Liver (tissue), 9 donors: Measurements from ENCODE around the gene RNF38. TPM values are rescaled to one million over a fixed set of nuclear protein-coding genes. Genes with fewer than 3 reads are reported as not detected.
"Not testable (repeated sequence)": the region's sequence is repeated elsewhere in the genome, so short reads cannot be mapped to it uniquely, and the experiment has no call there.

Source experiments
- DNase-seq: peaks from one replicate; pipeline ENCODE4 v3.0.0-alpha.2; 2017; ENCODE audit warnings: low spot score
- H3K27ac ChIP-seq, 2 donors: one replicate each; pipeline ENCODE4 v1.7.0; 2013; ENCODE audit warnings: inconsistent platforms in 2 of 2, low read length in 2 of 2, control low read depth in 1 of 2, low read depth in 1 of 2, mild to moderate bottlenecking in 1 of 2
- H3K27me3 ChIP-seq, 4 donors: one replicate each; pipeline versions ENCODE4 v1.6.1 to v1.7.0; 2013; ENCODE audit warnings: low read length in 3 of 4, inconsistent platforms in 1 of 4, mild to moderate bottlenecking in 1 of 4, moderate library complexity in 1 of 4; ENCODE audit not compliant: control insufficient read depth in 4 of 4, insufficient read depth in 4 of 4
- H3K36me3 ChIP-seq, 4 donors: one replicate each; pipeline versions ENCODE4 v1.6.1 to v1.7.0; 2013; ENCODE audit warnings: low read length in 3 of 4, mild to moderate bottlenecking in 3 of 4, low read depth in 1 of 4, moderate library complexity in 1 of 4; ENCODE audit not compliant: control insufficient read depth in 4 of 4, insufficient read depth in 3 of 4
- H3K4me1 ChIP-seq, 4 donors: one replicate each; pipeline versions ENCODE4 v1.6.1 to v1.7.0; 2013; ENCODE audit warnings: low read length in 3 of 4, mild to moderate bottlenecking in 3 of 4, moderate library complexity in 1 of 4; ENCODE audit not compliant: control insufficient read depth in 4 of 4, insufficient read depth in 4 of 4
- H3K4me3 ChIP-seq, 3 donors: one replicate each; pipeline versions ENCODE4 v1.6.1 to v1.7.0; 2013; ENCODE audit warnings: low read length in 3 of 3, control low read depth in 1 of 3, low read depth in 1 of 3, mild to moderate bottlenecking in 1 of 3
- H3K9ac ChIP-seq, 2 donors: one replicate each; pipeline ENCODE4 v1.7.0; 2013; ENCODE audit warnings: low read length in 2 of 2, mild to moderate bottlenecking in 2 of 2, moderate library complexity in 2 of 2, control low read depth in 1 of 2, low read depth in 1 of 2
- H3K9me3 ChIP-seq, 4 donors: one replicate each; pipeline versions ENCODE4 v1.6.1 to v1.7.0; 2013; ENCODE audit warnings: low read length in 3 of 4; ENCODE audit not compliant: control insufficient read depth in 4 of 4
- EGR1 ChIP-seq, 2 donors: IDR thresholded peaks; 2 replicates each; pipeline ENCODE4 v1.6.1; 2016 to 2018; ENCODE audit warnings: antibody characterized with exemption in 2 of 2, low read depth in 2 of 2
- FOXA1 ChIP-seq: IDR thresholded peaks from 2 replicates; pipeline ENCODE4 v1.6.1; 2016; ENCODE audit warnings: antibody characterized with exemption
- FOXA2 ChIP-seq: IDR thresholded peaks from 2 replicates; pipeline ENCODE4 v1.6.1; 2016; ENCODE audit warnings: antibody characterized with exemption
- HNF4A ChIP-seq, 2 donors: conservative IDR thresholded peaks; 2 replicates each; pipeline ENCODE4 v1.6.1; 2016; ENCODE audit warnings: antibody characterized with exemption in 2 of 2, mild to moderate bottlenecking in 2 of 2
- JUND ChIP-seq, 2 donors: IDR thresholded peaks; 2 replicates each; pipeline ENCODE4 v1.6.1; 2016; ENCODE audit warnings: antibody characterized with exemption in 2 of 2
- NR2F2 ChIP-seq: IDR thresholded peaks from 2 replicates; pipeline ENCODE4 v1.6.1; 2016; ENCODE audit warnings: antibody characterized with exemption
- RAD21 ChIP-seq, 2 donors: IDR thresholded peaks; 2 replicates each; pipeline ENCODE4 v1.6.1; 2016; ENCODE audit warnings: antibody characterized with exemption in 2 of 2, mild to moderate bottlenecking in 2 of 2
- REST ChIP-seq: IDR thresholded peaks from 2 replicates; pipeline ENCODE4 v1.6.1; 2016; ENCODE audit warnings: antibody characterized with exemption, mild to moderate bottlenecking
- YY1 ChIP-seq: IDR thresholded peaks from 2 replicates; pipeline ENCODE4 v1.6.1; 2016; ENCODE audit warnings: antibody characterized with exemption, mild to moderate bottlenecking
- WGBS: extraction: QIAGEN DNeasy Blood & Tissue Kit; methylation state at CpG from one replicate; pipeline ENCODE4 v1.1.7; 2013; 5-methylcytosine and 5-hydroxymethylcytosine counted together
- polyA plus RNA-seq, 2 donors: library from polyadenylated mRNA; stranded (reverse) in 1 of 2; unstranded in 1 of 2; fragments of 200-250 nt in 1 of 2; fragments of >200 nt in 1 of 2; fragmentation: Nextera tagmentation in 1 of 2; extraction: Ambion mirVana in 1 of 2; gene quantifications; one replicate each; pipeline versions ENCODE4 v1.2.1 to v1.2.3, GENCODE V29; 2013 to 2015
- total RNA-seq, 2 donors: library from RNA; depleted of rRNA; stranded (reverse); fragments of >200 nt; gene quantifications; one replicate each; pipeline ENCODE4 v1.2.3, GENCODE V29; 2014
- TF ChIP-seq, protein P1 (sequence below): IDR thresholded peaks from 2 replicates; pipeline ENCODE4 v1.6.1; 2016; ENCODE audit warnings: antibody characterized with exemption
- donor health status: healthy.
- donor health status: healthy.
- donor health status: healthy.
- donor health status: healthy.
- donor health status: healthy.

RNF38 gene
- total RNA-seq (10 to 100 TPM in 1 of 2 donors, 1 to 10 TPM in 1; 9.4 to 16.4 TPM), polyA plus RNA-seq (1 to 10 TPM; 3.4 to 4.3 TPM)

GRCh38 chr9:36399980-36400331 lies at the start of gene RNF38:
RNF38 (minus strand) TSS chr9:36400269; CDS start chr9:36400108, 161 bp downstream.
- no peak for DNase-seq
- no peaks in the 10 kb centered on the region for H3K27me3 ChIP-seq
- peak within 1 kb of the TSS; percentile 85 to 89 for H3K9ac ChIP-seq
- H3K27ac ChIP-seq = peak within 1 kb of the TSS; percentile 75 to 90
- H3K4me3 ChIP-seq = peak within 1 kb of the TSS; percentile 78 to 99 (median 96)
- H3K36me3 ChIP-seq = no peaks in the 10 kb centered on the region
- WGBS = under 1% methylated on average over 12 of the region's 12 CpGs
- peaks cover 1 to 23% (median 19%) of the 10 kb centered on the region in 4 donors for H3K4me1 ChIP-seq
- H3K9me3 ChIP-seq = no peaks in the 10 kb centered on the region
- TF ChIP-seq REST (peak; percentile 16), JUND (IDR thresholded peaks at IDR 0.05) (peak; percentile 51 to 69), RAD21 (IDR thresholded peaks at IDR 0.05) (peak in 1 of 2 donors; percentile 22), YY1 (peak; percentile 52), NR2F2 (no peak), FOXA1 (no peak)
- TF ChIP-seq, protein P1, sequence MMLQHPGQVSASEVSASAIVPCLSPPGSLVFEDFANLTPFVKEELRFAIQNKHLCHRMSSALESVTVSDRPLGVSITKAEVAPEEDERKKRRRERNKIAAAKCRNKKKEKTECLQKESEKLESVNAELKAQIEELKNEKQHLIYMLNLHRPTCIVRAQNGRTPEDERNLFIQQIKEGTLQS = peak; percentile 32

GRCh38 chr9:36448555-36448954 lies 48.5 kb upstream of the RNF38 start:
- not testable (repeated sequence) for H3K27me3 ChIP-seq, H3K9ac ChIP-seq, H3K27ac ChIP-seq, H3K4me3 ChIP-seq, DNase-seq, H3K36me3 ChIP-seq, H3K9me3 ChIP-seq
- peaks cover 0 to 14% (median 11%) of the 10 kb centered on the region in 4 donors for H3K4me1 ChIP-seq
- whole genome bisulfite sequencing = 64% methylated on average over 9 of the region's 9 CpGs

DNA sequence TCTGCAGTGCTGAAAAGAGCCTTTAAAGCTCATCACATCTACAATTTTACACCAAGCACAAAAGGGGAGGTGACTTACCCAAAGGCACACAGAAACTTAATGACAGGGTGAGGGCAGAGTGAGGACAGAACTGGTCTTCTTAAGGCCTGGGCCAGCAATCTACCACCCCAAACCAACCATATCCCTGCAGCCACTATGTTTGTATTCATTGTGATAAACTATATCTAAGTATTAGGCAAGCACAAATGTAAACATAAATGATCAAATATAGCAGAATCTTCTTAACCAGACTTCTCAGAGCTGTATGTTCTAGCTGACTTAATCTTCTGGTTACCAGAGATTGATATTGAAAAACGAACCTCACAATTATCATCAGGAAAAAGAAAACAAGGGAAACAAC lies 47.9 kb upstream of the RNF38 start:
- peaks cover 0 to 14% (median 11%) of the 10 kb centered on the region in 4 donors for H3K4me1 ChIP-seq
- WGBS = 28% methylated on average over 1 of the region's 1 CpG

GRCh38 chr9:36446678-36447077 lies 46.6 kb upstream of the RNF38 start:
- DNase-seq, H3K27me3 ChIP-seq, H3K27ac ChIP-seq, H3K4me3 ChIP-seq, H3K9ac ChIP-seq, H3K36me3 ChIP-seq, H3K9me3 ChIP-seq: not testable (repeated sequence)
- 93% methylated on average over 10 of the region's 10 CpGs for WGBS
- peaks cover 0 to 14% (median 11%) of the 10 kb centered on the region in 4 donors for H3K4me1 ChIP-seq

More for the DNA sequence above, 47.9 kb upstream of the RNF38 start:
- Histone ChIP-seq H3K36me3 (no peaks in the 10 kb centered on the region), H3K9ac (no peak overlapping the region), H3K4me3 (no peak overlapping the region), H3K9me3 (no peaks in the 10 kb centered on the region), H3K27ac (no peak overlapping the region), H3K27me3 (no peaks in the 10 kb centered on the region)
- TF ChIP-seq FOXA2 = no peak
- TF ChIP-seq REST = no peak
- no peak for TF ChIP-seq HNF4A (conservative IDR thresholded peaks at IDR 0.05)
- no peak for TF ChIP-seq JUND (IDR thresholded peaks at IDR 0.05)
- no peak for TF ChIP-seq EGR1 (IDR thresholded peaks at IDR 0.05; ENCODE audit: low read depth in 2 of 2)
- no peak for DNase-seq
